A549 (cell line): Measurements from ENCODE around the gene GNA15. TPM values are rescaled to one million over a fixed set of nuclear protein-coding genes. Genes with fewer than 3 reads are reported as not detected.

Experiments used
- ATAC-seq, 2 experiments: fragments of 200-7000 bp in 1 of 2; fragments of >200 bp in 1 of 2; cut with Nextera tagmentation in 1 of 2; cut with Tn5 transposase in 1 of 2; 3 replicates each; pipeline versions ENCODE4 v1.8.0 to v1.9.1; 2018 to 2020; ENCODE audit warnings: mild to moderate bottlenecking in 1 of 2, moderate library complexity in 1 of 2
- CTCF ChIA-PET: fragments of 300-600 bp; sonication (Branson Sonifier 250); formaldehyde crosslinking; extraction: SDS; loops from one replicate; lab custom pipeline; 2021; ENCODE audit warnings: antibody characterized with exemption, inconsistent platforms; lab: Yijun Ruan, JAX
- POLR2A ChIA-PET: fragments of 350-600 bp; formaldehyde crosslinking; extraction: SDS; loops from one replicate; lab custom pipeline; 2021; ENCODE audit warnings: antibody characterized with exemption, inconsistent platforms; lab: Yijun Ruan, JAX
- DNase-seq, 2 experiments: peaks; one replicate each; pipeline versions ENCODE4 v3.0.0 to v3.0.0-alpha.2; 2011 to 2016; ENCODE audit warnings: low read depth in 1 of 2, low spot score in 1 of 2
- FAIRE-seq: peaks from 2 replicates; lab custom pipeline; 2011; peaks lifted over from hg19 to GRCh38; lab: Jason Lieb, UNC
- H3K27ac ChIP-seq, 2 experiments: fragments of >200 bp; sonication (Bioruptor Twin); formaldehyde crosslinking; 3 replicates each; pipeline ENCODE4 v1.5.1; 2016 to 2017
- H3K4me1 ChIP-seq: fragments of >200 bp; sonication (Bioruptor Twin); formaldehyde crosslinking; 3 replicates; pipeline ENCODE4 v1.6.1; 2016
- H3K4me2 ChIP-seq: fragments of >200 bp; sonication (Bioruptor Twin); formaldehyde crosslinking; 3 replicates; pipeline ENCODE4 v1.6.1; 2016
- H3K4me3 ChIP-seq: fragments of >200 bp; sonication (Bioruptor Twin); formaldehyde crosslinking; 3 replicates; pipeline ENCODE4 v1.5.1; 2016
- H3K9me3 ChIP-seq: fragments of >200 bp; sonication (Bioruptor Twin); formaldehyde crosslinking; 3 replicates; pipeline ENCODE4 v1.6.1; 2016
- CBX8 ChIP-seq: fragments of 200-600 bp; sonication (generic); IDR thresholded peaks from 2 replicates; pipeline ENCODE4 v1.6.1; 2016
- CEBPB ChIP-seq, 2 experiments: fragments of >200 bp in 1 of 2; sonication (Bioruptor Twin) in 1 of 2; formaldehyde crosslinking in 1 of 2; IDR thresholded peaks; 2 replicates each; pipeline ENCODE4 v1.6.1; 2012 to 2016
- CHD4 ChIP-seq: fragments of 200-600 bp; sonication (generic); IDR thresholded peaks from 2 replicates; pipeline ENCODE4 v1.6.1; 2016; ENCODE audit warnings: antibody characterized with exemption, mild to moderate bottlenecking, borderline replicate concordance
- CTCF ChIP-seq: fragments of >200 bp; sonication (Bioruptor Twin); formaldehyde crosslinking; IDR thresholded peaks from 3 replicates; pipeline ENCODE4 v1.5.1; 2016
- E2F6 ChIP-seq: IDR thresholded peaks from 2 replicates; pipeline ENCODE4 v1.6.1; 2012; ENCODE audit warnings: low read depth, borderline replicate concordance
- ESRRA ChIP-seq: fragments of 150-350 bp; IDR thresholded peaks from 2 replicates; pipeline ENCODE4 v1.6.1; 2014; ENCODE audit warnings: mild to moderate bottlenecking, low read length, borderline replicate concordance
- FOSB ChIP-seq: fragments of 250-450 bp; sonication (Bioruptor Pico); IDR thresholded peaks from 2 replicates; pipeline ENCODE4 v1.5.0; 2020; ENCODE audit warnings: mild to moderate bottlenecking, moderate library complexity
- FOXS1 ChIP-seq: fragments of 250-450 bp; sonication (Bioruptor Pico); IDR thresholded peaks from 2 replicates; pipeline ENCODE4 v1.5.0; 2020; ENCODE audit warnings: mild to moderate bottlenecking, moderate library complexity
- HOXB13 ChIP-seq: fragments of 250-450 bp; sonication (Bioruptor Pico); IDR thresholded peaks from 2 replicates; pipeline ENCODE4 v1.5.0; 2020; ENCODE audit warnings: low read depth, mild to moderate bottlenecking, moderate library complexity
- JUN ChIP-seq, 2 experiments: fragments of >200 bp; sonication (Bioruptor Twin); formaldehyde crosslinking; IDR thresholded peaks; 2 replicates in 1 of 2; 3 replicates in 1 of 2; pipeline ENCODE4 v1.6.1; 2016 to 2017
- KDM1A ChIP-seq: fragments of 200-600 bp; sonication (generic); IDR thresholded peaks from 2 replicates; pipeline ENCODE4 v1.6.1; 2016; ENCODE audit warnings: low read depth, mild to moderate bottlenecking
- MAFK ChIP-seq: fragments of 450-650 bp; IDR thresholded peaks from 2 replicates; pipeline ENCODE4 v1.6.1; 2014; ENCODE audit not compliant: partially characterized antibody
- MAZ ChIP-seq: fragments of 150-350 bp; IDR thresholded peaks from 2 replicates; pipeline ENCODE4 v1.6.1; 2014; ENCODE audit warnings: antibody characterized with exemption, low read depth, low read length, borderline replicate concordance
- MYC ChIP-seq: IDR thresholded peaks from 2 replicates; pipeline ENCODE4 v1.6.1; 2012; ENCODE audit warnings: mild to moderate bottlenecking, inconsistent platforms, low read length, improper control_type of control experiment, borderline replicate concordance
- NFE2L2 ChIP-seq: fragments of 150-350 bp; conservative IDR thresholded peaks from 2 replicates; pipeline ENCODE4 v1.6.1; 2014; ENCODE audit warnings: low read length
- PHF8 ChIP-seq: fragments of 200-600 bp; sonication (generic); IDR thresholded peaks from 2 replicates; pipeline ENCODE4 v1.6.1; 2016; ENCODE audit warnings: low read depth, mild to moderate bottlenecking, antibody characterized with exemption, moderate library complexity, borderline replicate concordance
- POLR2A ChIP-seq: IDR thresholded peaks from 2 replicates; pipeline ENCODE4 v1.6.1; 2012; ENCODE audit warnings: mild to moderate bottlenecking, low read length
- POLR2AphosphoS2 ChIP-seq: conservative IDR thresholded peaks from 2 replicates; pipeline ENCODE4 v1.6.1; 2012; ENCODE audit warnings: low read length, improper control_type of control experiment, inconsistent platforms
- RAD21 ChIP-seq, 2 experiments: fragments of >200 bp in 1 of 2; sonication (Bioruptor Twin) in 1 of 2; formaldehyde crosslinking in 1 of 2; IDR thresholded peaks in 1 of 2; conservative IDR thresholded peaks in 1 of 2; 2 replicates in 1 of 2; 3 replicates in 1 of 2; pipeline ENCODE4 v1.6.1; 2012 to 2018; ENCODE audit warnings: inconsistent platforms in 1 of 2
- RARB ChIP-seq: fragments of 250-450 bp; sonication (Bioruptor Pico); IDR thresholded peaks from 2 replicates; pipeline ENCODE4 v1.8.0; 2021; ENCODE audit warnings: mild to moderate bottlenecking, moderate library complexity
- RFX5 ChIP-seq: fragments of 450-650 bp; IDR thresholded peaks from 2 replicates; pipeline ENCODE4 v1.7.1; 2014; ENCODE audit warnings: antibody characterized with exemption, mild to moderate bottlenecking, moderate library complexity
- SREBF2 ChIP-seq: fragments of 450-650 bp; IDR thresholded peaks from 2 replicates; pipeline ENCODE4 v1.6.1; 2014; ENCODE audit warnings: mild to moderate bottlenecking, moderate library complexity
- TFCP2L1 ChIP-seq: fragments of 250-450 bp; sonication (Bioruptor Pico); IDR thresholded peaks from 2 replicates; pipeline ENCODE4 v1.5.0; 2021; ENCODE audit warnings: mild to moderate bottlenecking
- TP53 ChIP-seq: fragments of 250-450 bp; sonication (Bioruptor Pico); IDR thresholded peaks from 2 replicates; pipeline ENCODE4 v1.5.0; 2021; ENCODE audit warnings: mild to moderate bottlenecking, moderate library complexity
- ZNF302 ChIP-seq: fragments of 250-450 bp; sonication (Bioruptor Pico); IDR thresholded peaks from 2 replicates; pipeline ENCODE4 v1.9.0; 2021; ENCODE audit warnings: inconsistent platforms, mild to moderate bottlenecking, moderate library complexity
- ZSCAN20 ChIP-seq: fragments of 250-450 bp; sonication (Bioruptor Pico); IDR thresholded peaks from 2 replicates; pipeline ENCODE4 v1.8.0; 2022; ENCODE audit warnings: mild to moderate bottlenecking, moderate library complexity
- WGBS: methylation state at CpG from one replicate; pipeline ENCODE4 v1.1.6; 2017; ENCODE audit errors: missing lambda C conversion rate; 5-methylcytosine and 5-hydroxymethylcytosine counted together
- polyA plus RNA-seq, 4 experiments: library from polyadenylated mRNA; depleted of rRNA in 3 of 4; stranded (reverse); fragments of >200 nt; fragmentation: RNase III in 1 of 4; extraction: RNeasy Plus Mini Kit Qiagen cat#74134 plus additional on column Dnase treatment in 1 of 4; gene quantifications; 2 replicates in 3 of 4; 3 replicates in 1 of 4; pipeline ENCODE4 v1.2.3, GENCODE V29; 2011 to 2017
- TF ChIP-seq, protein P1 (sequence below): fragments of 450-650 bp; IDR thresholded peaks from 2 replicates; pipeline ENCODE4 v1.6.1; 2014; ENCODE audit warnings: antibody characterized with exemption
- TF ChIP-seq, protein P2 (sequence below): IDR thresholded peaks from 2 replicates; pipeline ENCODE4 v1.6.1; 2012
- TF ChIP-seq, protein P3 (sequence below): IDR thresholded peaks from 2 replicates; pipeline ENCODE4 v1.6.1; 2012

The GNA15 gene
- polyA plus RNA-seq, 2 of the 4 experiments (the other 2 are of a cell fraction), result 0.06 TPM; not detected in 1

- ChIA-PET POLR2A (no interaction called here), CTCF (no interaction called here)
- no peak overlapping the region for H3K27ac ChIP-seq
- TF ChIP-seq FOXS1 (CRISPR knock-in tag), result no peak
- no peaks in the 10 kb centered on the region for H3K9me3 ChIP-seq
- no peak for DNase-seq
- H3K4me3 ChIP-seq, result no peak overlapping the region
- no peak overlapping the region for H3K4me2 ChIP-seq
- no peak for FAIRE-seq
- no peak for ATAC-seq
- 98% methylated on average over 13 of the region's 23 CpGs for WGBS
- H3K4me1 ChIP-seq, result peaks cover 18% of the 10 kb centered on the region
Measured at GRCh38 chr19:3119071-3119595, 16.7 kb upstream of the GNA15 start.

- no peak overlapping the region for H3K4me3 ChIP-seq
- 92% methylated on average over 11 of the region's 26 CpGs for WGBS
- ATAC-seq (no peak), FAIRE-seq (no peak), DNase-seq (no peak)
- ChIA-PET CTCF (interaction anchor here (1.0 kb wide), 1 partner anchor 10 kb away, joined by 3 read pairs; no protein-coding TSS in a partner anchor), POLR2A (no interaction called here)
- no peaks in the 10 kb centered on the region for H3K9me3 ChIP-seq
- TF ChIP-seq SREBF2, result no peak
- TF ChIP-seq CEBPB (IDR thresholded peaks at IDR 0.05), result no peak
- TF ChIP-seq JUN (IDR thresholded peaks at IDR 0.05), result no peak
- no peak for TF ChIP-seq CBX8
- no peak for TF ChIP-seq NFE2L2
- TF ChIP-seq, protein P1, sequence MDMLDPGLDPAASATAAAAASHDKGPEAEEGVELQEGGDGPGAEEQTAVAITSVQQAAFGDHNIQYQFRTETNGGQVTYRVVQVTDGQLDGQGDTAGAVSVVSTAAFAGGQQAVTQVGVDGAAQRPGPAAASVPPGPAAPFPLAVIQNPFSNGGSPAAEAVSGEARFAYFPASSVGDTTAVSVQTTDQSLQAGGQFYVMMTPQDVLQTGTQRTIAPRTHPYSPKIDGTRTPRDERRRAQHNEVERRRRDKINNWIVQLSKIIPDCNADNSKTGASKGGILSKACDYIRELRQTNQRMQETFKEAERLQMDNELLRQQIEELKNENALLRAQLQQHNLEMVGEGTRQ, result no peak
- no peak for TF ChIP-seq KDM1A
- TF ChIP-seq ZNF302, result no peak
- TF ChIP-seq FOSB (CRISPR knock-in tag), result no peak
- TF ChIP-seq MAFK, result no peak
- no peak for TF ChIP-seq MAZ
- TF ChIP-seq RFX5, result no peak
- TF ChIP-seq TP53, result no peak
- TF ChIP-seq MYC, result no peak
- no peak overlapping the region for H3K4me2 ChIP-seq
- peaks cover 18% of the 10 kb centered on the region for H3K4me1 ChIP-seq
- H3K27ac ChIP-seq, result no peak overlapping the region
Measured at GRCh38 chr19:3119693-3120380, 16.0 kb upstream of the GNA15 start.

DNA sequence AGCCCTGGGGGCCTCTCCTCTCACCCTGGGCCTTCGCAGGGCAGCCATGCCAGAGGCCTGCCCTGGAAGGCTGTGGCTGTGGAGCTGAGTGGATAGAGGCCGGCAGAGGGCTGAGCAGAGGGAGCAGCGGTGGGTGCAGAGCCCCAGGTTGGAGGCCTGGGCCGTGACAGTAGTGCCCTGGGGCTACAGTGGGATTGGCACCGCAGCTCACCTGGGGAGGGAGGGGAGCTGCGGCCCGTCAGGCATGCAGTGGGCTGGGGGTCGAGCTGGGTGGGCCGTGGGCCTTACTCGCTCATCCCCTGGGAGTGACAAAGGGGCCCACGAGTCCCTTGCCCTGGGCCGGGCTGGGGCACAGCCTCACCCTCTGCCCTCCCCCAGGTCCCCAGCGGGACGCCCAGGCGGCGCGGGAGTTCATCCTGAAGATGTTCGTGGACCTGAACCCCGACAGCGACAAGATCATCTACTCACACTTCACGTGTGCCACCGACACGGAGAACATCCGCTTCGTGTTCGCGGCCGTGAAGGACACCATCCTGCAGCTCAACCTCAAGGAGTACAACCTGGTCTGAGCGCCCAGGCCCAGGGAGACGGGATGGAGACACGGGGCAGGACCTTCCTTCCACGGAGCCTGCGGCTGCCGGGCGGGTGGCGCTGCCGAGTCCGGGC, 15.1 kb upstream of the GNA15 start:
- ChIA-PET CTCF (interaction anchor here (0.5 to 1.0 kb wide), 2 partner anchors 11 to 169 kb away, joined by 3 to 4 read pairs; no protein-coding TSS in a partner anchor), POLR2A (no interaction called here)
- peaks cover 12% of the 10 kb centered on the region for H3K4me1 ChIP-seq
- no peaks in the 10 kb centered on the region for H3K9me3 ChIP-seq
- DNase-seq, result no peak
- H3K4me2 ChIP-seq, result no peak overlapping the region
- H3K27ac ChIP-seq, result no peak overlapping the region
- no peak for FAIRE-seq
- H3K4me3 ChIP-seq, result no peak overlapping the region
- 94% methylated on average over 17 of the region's 38 CpGs for WGBS
- TF ChIP-seq, protein P2, sequence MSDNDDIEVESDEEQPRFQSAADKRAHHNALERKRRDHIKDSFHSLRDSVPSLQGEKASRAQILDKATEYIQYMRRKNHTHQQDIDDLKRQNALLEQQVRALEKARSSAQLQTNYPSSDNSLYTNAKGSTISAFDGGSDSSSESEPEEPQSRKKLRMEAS, result no peak
- TF ChIP-seq RARB (CRISPR knock-in tag), result no peak
- TF ChIP-seq POLR2A, result no peak
- TF ChIP-seq TFCP2L1 (CRISPR knock-in tag), result no peak
- TF ChIP-seq CHD4, result no peak
- TF ChIP-seq ESRRA, result no peak
- TF ChIP-seq RAD21 (conservative IDR thresholded peaks at IDR 0.05 in 1 of 2, IDR thresholded peaks at IDR 0.05 in 1 of 2), result no peak
- TF ChIP-seq, protein P3, sequence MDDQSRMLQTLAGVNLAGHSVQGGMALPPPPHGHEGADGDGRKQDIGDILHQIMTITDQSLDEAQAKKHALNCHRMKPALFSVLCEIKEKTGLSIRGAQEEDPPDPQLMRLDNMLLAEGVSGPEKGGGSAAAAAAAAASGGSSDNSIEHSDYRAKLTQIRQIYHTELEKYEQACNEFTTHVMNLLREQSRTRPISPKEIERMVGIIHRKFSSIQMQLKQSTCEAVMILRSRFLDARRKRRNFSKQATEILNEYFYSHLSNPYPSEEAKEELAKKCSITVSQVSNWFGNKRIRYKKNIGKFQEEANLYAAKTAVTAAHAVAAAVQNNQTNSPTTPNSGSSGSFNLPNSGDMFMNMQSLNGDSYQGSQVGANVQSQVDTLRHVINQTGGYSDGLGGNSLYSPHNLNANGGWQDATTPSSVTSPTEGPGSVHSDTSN, result no peak
- TF ChIP-seq ZSCAN20 (CRISPR knock-in tag), result no peak
- no peak for TF ChIP-seq FOXS1 (CRISPR knock-in tag)
- no peak for TF ChIP-seq MYC
- no peak for TF ChIP-seq E2F6
- no peak for TF ChIP-seq CTCF
- TF ChIP-seq HOXB13, result no peak
- no peak for TF ChIP-seq POLR2AphosphoS2
- TF ChIP-seq NFE2L2, result no peak
- TF ChIP-seq, protein P1, result no peak
- no peak for TF ChIP-seq PHF8
- no peak; a peak in 1 of 6 replicates for ATAC-seq
